Kidney glomerular epithelial cell (primary cell): ENCODE results near the gene MFN1.
A peak's percentile ranks its signal among the peaks of the same experiment; 100 is the strongest.

ENCODE experiments used
- DNase-seq: peaks from one replicate; lab custom pipeline; 2025; lab: John Stamatoyannopoulos, UW

The MFN1 gene

GRCh38 chr3:179348325-179349013 lies 960 bp downstream of the MFN1 start:
- no peak for DNase-seq

- no peak for DNase-seq
Observed at GRCh38 chr3:179355996-179356395, 8.5 kb downstream of the MFN1 start.

GRCh38 chr3:179363332-179363731 lies 15.8 kb downstream of the MFN1 start:
- no peak for DNase-seq

GRCh38 chr3:179369621-179370020 lies 22.1 kb downstream of the MFN1 start:
- DNase-seq, result no peak

- no peak for DNase-seq
Observed at GRCh38 chr3:179373938-179374337, 26.4 kb downstream of the MFN1 start.

GRCh38 chr3:179375091-179375999 lies 27.8 kb downstream of the MFN1 start:
- DNase-seq, result no peak

- no peak for DNase-seq
Observed at GRCh38 chr3:179376474-179376873, 29.0 kb downstream of the MFN1 start.

GRCh38 chr3:179391906-179392305 lies 44.4 kb downstream of the MFN1 start:
- no peak for DNase-seq

- DNase-seq, result no peak
Observed at GRCh38 chr3:179398574-179399231, 51.2 kb downstream of the MFN1 start.

GRCh38 chr3:179401561-179401960 lies 54.1 kb downstream of the MFN1 start:
- DNase-seq, result no peak

- no peak for DNase-seq
Observed at GRCh38 chr3:179402963-179403362, 55.5 kb downstream of the MFN1 start.

GRCh38 chr3:179404307-179404706 lies 56.8 kb downstream of the MFN1 start:
- no peak for DNase-seq

- no peak for DNase-seq
Observed at GRCh38 chr3:179410331-179410730, 62.8 kb downstream of the MFN1 start.

- DNase-seq, result no peak
Observed at GRCh38 chr3:179410999-179411398, 63.5 kb downstream of the MFN1 start.

- no peak for DNase-seq
Observed at GRCh38 chr3:179414804-179415203, 67.3 kb downstream of the MFN1 start.

GRCh38 chr3:179415377-179415776 lies 67.9 kb downstream of the MFN1 start:
- DNase-seq, result no peak

GRCh38 chr3:179416681-179417080 lies 69.2 kb downstream of the MFN1 start:
- DNase-seq, result no peak

- DNase-seq, result no peak
Observed at GRCh38 chr3:179418610-179419009, 71.1 kb downstream of the MFN1 start.

GRCh38 chr3:179421500-179421899 lies 74.0 kb downstream of the MFN1 start:
- DNase-seq, result peak; percentile 20

- DNase-seq, result no peak
Observed at GRCh38 chr3:179425075-179425474, 77.6 kb downstream of the MFN1 start.

GRCh38 chr3:179428876-179429548 lies 81.5 kb downstream of the MFN1 start:
- no peak for DNase-seq

GRCh38 chr3:179430277-179430870 lies 82.9 kb downstream of the MFN1 start:
- DNase-seq, result no peak
